ENCODE measurements around the gene IMP3.

Gene IMP3

GRCh38 chr15:75646112-75646943 lies 6.3 kb upstream of the IMP3 start:
- TF ChIP-seq, protein P1, sequence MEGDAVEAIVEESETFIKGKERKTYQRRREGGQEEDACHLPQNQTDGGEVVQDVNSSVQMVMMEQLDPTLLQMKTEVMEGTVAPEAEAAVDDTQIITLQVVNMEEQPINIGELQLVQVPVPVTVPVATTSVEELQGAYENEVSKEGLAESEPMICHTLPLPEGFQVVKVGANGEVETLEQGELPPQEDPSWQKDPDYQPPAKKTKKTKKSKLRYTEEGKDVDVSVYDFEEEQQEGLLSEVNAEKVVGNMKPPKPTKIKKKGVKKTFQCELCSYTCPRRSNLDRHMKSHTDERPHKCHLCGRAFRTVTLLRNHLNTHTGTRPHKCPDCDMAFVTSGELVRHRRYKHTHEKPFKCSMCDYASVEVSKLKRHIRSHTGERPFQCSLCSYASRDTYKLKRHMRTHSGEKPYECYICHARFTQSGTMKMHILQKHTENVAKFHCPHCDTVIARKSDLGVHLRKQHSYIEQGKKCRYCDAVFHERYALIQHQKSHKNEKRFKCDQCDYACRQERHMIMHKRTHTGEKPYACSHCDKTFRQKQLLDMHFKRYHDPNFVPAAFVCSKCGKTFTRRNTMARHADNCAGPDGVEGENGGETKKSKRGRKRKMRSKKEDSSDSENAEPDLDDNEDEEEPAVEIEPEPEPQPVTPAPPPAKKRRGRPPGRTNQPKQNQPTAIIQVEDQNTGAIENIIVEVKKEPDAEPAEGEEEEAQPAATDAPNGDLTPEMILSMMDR (IDR thresholded peaks at IDR 0.05; ENCODE audit: extremely low read depth, insufficient read depth, missing control alignments): no peak
- no peak for DNase-seq (ENCODE audit: low spot score)
- in situ Hi-C loops (cut with MboI; ENCODE audit: low pct_unique_long_range_greater_than_20kb, low sequenced_read_pairs, unreplicated experiment): loop anchor here (25.0 kb wide), 1 partner anchor 284 kb away; the partner anchor contains the start of gene MAN2C1

DNA sequence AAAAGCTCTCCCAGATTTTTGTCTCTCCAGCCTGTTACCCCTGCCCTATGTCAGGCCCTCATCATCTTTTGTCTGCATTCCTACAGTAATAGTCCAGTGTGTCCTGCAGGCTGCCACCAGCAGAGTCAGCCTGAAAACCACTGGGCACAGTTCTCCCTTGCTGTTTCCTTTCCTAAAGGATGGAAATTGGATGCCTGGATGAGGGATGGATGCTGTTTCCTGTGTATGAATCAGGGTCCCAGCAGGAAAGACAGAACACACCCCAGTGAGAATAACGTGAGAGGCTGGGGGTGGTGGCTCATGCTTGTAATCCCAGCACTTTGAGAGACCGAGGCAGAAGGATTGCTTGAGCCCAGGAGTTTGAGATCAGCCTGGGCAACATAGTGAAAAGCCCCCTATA lies 4.4 kb upstream of the IMP3 start:
- no peak for DNase-seq (ENCODE audit: low spot score)
- in situ Hi-C loops (cut with MboI; ENCODE audit: low pct_unique_long_range_greater_than_20kb, low sequenced_read_pairs, unreplicated experiment): loop anchor here (25.0 kb wide), 1 partner anchor 282 kb away; the partner anchor contains the start of gene MAN2C1
- TF ChIP-seq, protein P1 (IDR thresholded peaks at IDR 0.05; ENCODE audit: extremely low read depth, insufficient read depth, missing control alignments): no peak

DNA sequence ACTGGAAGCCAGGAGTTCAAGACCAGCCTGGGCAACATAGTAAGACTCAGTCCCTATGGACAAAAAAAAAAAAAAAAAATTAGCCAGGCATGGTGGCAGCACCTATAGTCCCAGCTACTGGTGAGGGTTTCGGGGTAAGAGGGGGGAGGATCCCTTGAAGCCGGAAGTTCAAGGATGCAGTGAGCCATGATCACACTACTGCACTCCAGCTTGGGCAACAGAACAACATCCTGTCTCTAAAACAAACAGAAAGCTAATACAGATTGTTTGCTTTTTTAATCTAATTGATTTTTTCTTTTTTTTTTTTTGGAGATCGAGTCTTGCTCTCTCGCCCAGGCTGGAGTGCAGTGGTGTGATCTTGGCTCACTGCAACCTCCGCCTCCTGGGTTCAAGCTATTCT lies 1.6 kb upstream of the IMP3 start:
- TF ChIP-seq, protein P1 (IDR thresholded peaks at IDR 0.05; ENCODE audit: extremely low read depth, insufficient read depth, missing control alignments): no peak
- in situ Hi-C loops (cut with MboI; ENCODE audit: low pct_unique_long_range_greater_than_20kb, low sequenced_read_pairs, unreplicated experiment): loop anchor here (25.0 kb wide), 1 partner anchor 279 kb away; the partner anchor contains the start of gene MAN2C1
- no peak for DNase-seq (ENCODE audit: low spot score)

GRCh38 chr15:75641179-75641503 lies 1.1 kb upstream of the IMP3 start:
- no peak for DNase-seq (ENCODE audit: low spot score)
- in situ Hi-C loops (cut with MboI; ENCODE audit: low pct_unique_long_range_greater_than_20kb, low sequenced_read_pairs, unreplicated experiment): loop anchor here (25.0 kb wide), 1 partner anchor 279 kb away; the partner anchor contains the start of gene MAN2C1
- TF ChIP-seq, protein P1 (IDR thresholded peaks at IDR 0.05; ENCODE audit: extremely low read depth, insufficient read depth, missing control alignments): no peak

GRCh38 chr15:75640483-75641178 lies 607 bp upstream of the IMP3 start:
- TF ChIP-seq, protein P1 (IDR thresholded peaks at IDR 0.05; ENCODE audit: extremely low read depth, insufficient read depth, missing control alignments): peak; percentile 48
- peak; percentile 73 for DNase-seq (ENCODE audit: low spot score)
- in situ Hi-C loops (cut with MboI; ENCODE audit: low pct_unique_long_range_greater_than_20kb, low sequenced_read_pairs, unreplicated experiment): loop anchor here (25.0 kb wide), 1 partner anchor 278 kb away; the partner anchor contains the start of gene MAN2C1

- DNase-seq (ENCODE audit: low spot score): no peak
- in situ Hi-C loops (cut with MboI; ENCODE audit: low pct_unique_long_range_greater_than_20kb, low sequenced_read_pairs, unreplicated experiment): loop anchor here (25.0 kb wide), 1 partner anchor 277 kb away; the partner anchor contains the start of gene MAN2C1
- TF ChIP-seq, protein P1 (IDR thresholded peaks at IDR 0.05; ENCODE audit: extremely low read depth, insufficient read depth, missing control alignments): no peak
Observed at GRCh38 chr15:75639191-75639708, 774 bp downstream of the IMP3 start.
